Suppressor macrophage treated with lipopolysaccharide for 4 hours (primary cell): ENCODE measurements around the gene SPANXD.
"Not testable (repeated sequence)": the region's sequence is repeated elsewhere in the genome, so short reads cannot be mapped to it uniquely, and the experiment has no call there.

Experiments used
- DNase-seq: peaks from one replicate; pipeline ENCODE4 v3.0.0-alpha.2; 2020

Gene SPANXD

GRCh38 chrX:141698639-141699038 lies at the start of gene SPANXD:
Gene SPANXD (minus strand): TSS chrX:141698739. CDS start chrX:141698405, 334 bp downstream.
- not testable (repeated sequence) for DNase-seq

GRCh38 chrX:141742666-141743065 lies 44.1 kb upstream of the SPANXD start:
- no peak for DNase-seq

GRCh38 chrX:141736656-141737055 lies 38.1 kb upstream of the SPANXD start:
- DNase-seq: no peak

GRCh38 chrX:141733371-141733770 lies 34.8 kb upstream of the SPANXD start:
- no peak for DNase-seq

- no peak for DNase-seq
These were observed 33.5 kb upstream of the SPANXD start for GRCh38 chrX:141732031-141732430.

GRCh38 chrX:141724186-141724585 lies 25.6 kb upstream of the SPANXD start:
- DNase-seq: no peak

GRCh38 chrX:141714680-141715079 lies 16.1 kb upstream of the SPANXD start:
- DNase-seq: no peak

- DNase-seq: no peak
These were observed 2.5 kb upstream of the SPANXD start for GRCh38 chrX:141701072-141701471.

- no peak for DNase-seq
These were observed 24.6 kb downstream of the SPANXD start for GRCh38 chrX:141673946-141674345.

- no peak for DNase-seq
These were observed 28.9 kb downstream of the SPANXD start for GRCh38 chrX:141669689-141670088.

- DNase-seq: no peak
These were observed 30.2 kb downstream of the SPANXD start for GRCh38 chrX:141668371-141668770.

GRCh38 chrX:141662781-141663180 lies 35.8 kb downstream of the SPANXD start:
- DNase-seq: no peak

GRCh38 chrX:141652286-141652685 lies 46.3 kb downstream of the SPANXD start:
- DNase-seq: no peak
